GM18520 (cell line): Measurements from ENCODE around the gene CTAG2.
"Not testable (repeated sequence)": the region's sequence is repeated elsewhere in the genome, so short reads cannot be mapped to it uniquely, and the experiment has no call there.

Experiments
- ATAC-seq: cut with Tn5 transposase; IDR thresholded peaks from one replicate; pipeline ENCODE4 v1.9.1; 2021; ENCODE audit not compliant: unreplicated experiment

CTAG2 gene

GRCh38 chrX:154649503-154650220 lies 3.7 kb downstream of the CTAG2 start:
- no peak for ATAC-seq

DNA sequence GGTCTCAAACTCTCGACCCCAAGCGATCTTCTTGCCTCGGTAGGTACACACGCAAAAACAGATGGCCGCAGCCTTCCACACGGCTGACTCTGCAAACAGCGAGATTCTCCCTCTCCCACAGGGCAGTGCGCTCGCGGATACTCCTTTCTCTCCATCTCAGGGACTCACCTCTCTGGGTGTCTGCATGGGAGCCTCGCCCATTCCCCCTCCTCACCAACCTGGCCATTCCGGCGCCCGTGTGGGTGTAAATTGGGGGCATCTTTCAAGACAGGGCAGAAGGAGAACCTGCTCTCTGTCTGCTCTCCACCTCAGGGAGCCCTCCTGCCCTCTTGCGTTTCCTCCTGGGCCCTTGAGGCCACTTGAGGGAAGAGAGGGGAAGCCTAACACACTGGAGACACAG lies 4.4 kb downstream of the CTAG2 start:
- no peak for ATAC-seq

DNA sequence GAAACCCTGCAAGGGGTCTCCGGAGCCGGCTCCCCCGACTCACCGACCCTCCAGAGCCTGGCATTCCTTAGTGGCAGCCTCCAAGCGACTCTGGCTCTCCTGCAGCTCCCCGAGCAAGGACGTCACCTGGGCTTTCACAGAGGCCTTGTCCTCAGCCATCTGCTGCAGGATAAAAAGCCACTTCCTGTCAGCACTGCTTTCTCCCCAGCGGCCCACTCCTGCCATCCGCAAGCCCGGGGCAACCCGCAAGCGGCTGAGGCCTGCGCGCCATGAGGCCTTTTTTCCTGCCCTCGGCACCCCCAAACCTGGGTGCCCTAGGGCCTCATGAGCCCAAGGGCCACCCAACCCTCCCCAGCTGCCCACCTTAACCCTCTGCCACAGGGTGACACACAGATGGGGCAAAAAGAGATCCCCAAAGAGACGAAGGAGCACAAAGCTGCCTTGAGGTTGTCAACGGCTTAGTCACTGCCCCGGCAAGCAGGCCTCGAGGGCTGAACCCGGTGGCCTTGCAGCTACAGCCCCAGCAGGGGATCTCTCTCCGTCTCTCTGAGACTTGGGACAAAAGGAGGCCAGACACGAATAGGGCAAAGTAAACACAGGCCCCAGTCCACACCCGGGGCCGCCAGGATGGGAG lies 7.5 kb downstream of the CTAG2 start:
- not testable (repeated sequence) for ATAC-seq

- ATAC-seq: not testable (repeated sequence)
These were observed 9.7 kb downstream of the CTAG2 start for GRCh38 chrX:154643708-154644107.

- not testable (repeated sequence) for ATAC-seq
These were observed 11.6 kb downstream of the CTAG2 start for GRCh38 chrX:154641740-154642139.

- ATAC-seq: not testable (repeated sequence)
These were observed 19.7 kb downstream of the CTAG2 start for GRCh38 chrX:154633661-154634060.

DNA sequence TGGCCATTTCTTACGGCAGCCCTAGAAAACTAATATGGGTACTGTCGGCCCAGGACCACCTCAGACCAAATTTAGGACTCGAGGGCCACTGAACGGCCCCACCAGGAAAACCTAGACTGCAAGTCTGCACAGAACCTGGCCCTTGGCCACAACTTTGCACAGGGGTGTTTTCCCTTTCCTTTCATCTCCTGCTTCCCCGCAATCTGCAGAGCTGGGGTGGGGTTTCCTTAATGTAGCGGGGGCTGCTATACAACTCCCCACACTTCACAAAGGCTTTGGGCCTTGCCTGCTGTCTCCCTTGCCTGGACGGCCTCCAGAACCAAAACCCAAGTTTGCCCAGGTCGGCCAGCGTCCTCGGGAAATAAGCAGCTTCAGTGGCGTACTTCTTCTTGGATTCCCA lies 22.4 kb downstream of the CTAG2 start:
- not testable (repeated sequence) for ATAC-seq

- ATAC-seq: not testable (repeated sequence)
These were observed 24.4 kb downstream of the CTAG2 start for GRCh38 chrX:154628960-154629359.

DNA sequence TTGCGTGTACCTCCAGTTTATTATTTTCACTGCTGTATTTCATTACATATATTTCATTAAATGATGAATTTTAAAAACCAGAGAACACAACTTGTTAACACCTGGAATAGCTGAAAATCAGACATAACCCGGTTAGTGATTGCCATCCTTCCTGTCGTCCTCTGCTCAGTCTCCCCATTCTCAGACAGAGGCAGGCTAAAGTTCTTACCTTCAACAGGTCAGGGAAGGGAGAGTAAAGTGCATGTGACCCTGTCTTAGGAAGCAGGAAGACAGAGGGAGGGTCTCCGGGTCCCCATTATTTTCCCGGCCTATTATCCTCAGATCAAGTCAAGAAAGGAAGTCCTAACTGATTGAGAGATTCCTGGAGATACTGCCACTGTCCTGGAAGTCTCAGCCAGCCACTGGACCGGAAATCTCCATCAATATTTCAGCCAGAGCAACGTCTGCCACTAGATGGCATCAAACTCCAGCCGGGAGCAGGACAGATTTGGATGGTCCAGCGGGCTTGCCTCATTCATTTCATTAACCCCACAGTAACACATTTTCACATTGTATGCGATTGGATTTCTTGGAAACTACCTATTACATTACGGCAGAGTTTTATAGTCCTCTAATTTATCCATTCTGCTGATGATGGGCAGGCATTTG lies 32.5 kb downstream of the CTAG2 start:
- not testable (repeated sequence) for ATAC-seq

- not testable (repeated sequence) for ATAC-seq
These were observed 34.2 kb downstream of the CTAG2 start, which contains the start of gene CTAG1B for GRCh38 chrX:154619182-154619581. TSS of gene CTAG1B (minus strand) at chrX:154619282. CDS start at chrX:154619218, 64 bp downstream.

DNA sequence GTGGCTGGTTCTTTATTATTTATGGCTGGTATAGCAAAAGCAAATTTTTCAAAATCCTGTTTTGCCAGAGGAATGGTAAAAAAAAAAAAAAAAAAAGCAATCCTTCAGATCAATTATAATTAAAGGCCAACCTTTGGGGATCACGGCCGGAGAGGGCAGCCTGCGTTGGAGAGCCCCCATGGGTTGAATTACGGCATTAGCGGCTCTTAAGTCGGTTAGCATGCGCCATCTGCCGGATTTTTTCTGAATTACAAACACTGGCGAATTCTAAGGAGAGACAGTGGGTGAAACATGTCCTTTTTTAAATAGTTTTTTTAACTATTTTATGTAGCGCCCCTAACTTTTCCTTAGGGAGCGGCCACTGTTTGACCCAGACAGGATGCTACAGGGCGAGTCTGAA lies 39.8 kb downstream of the CTAG2 start:
- not testable (repeated sequence) for ATAC-seq

DNA sequence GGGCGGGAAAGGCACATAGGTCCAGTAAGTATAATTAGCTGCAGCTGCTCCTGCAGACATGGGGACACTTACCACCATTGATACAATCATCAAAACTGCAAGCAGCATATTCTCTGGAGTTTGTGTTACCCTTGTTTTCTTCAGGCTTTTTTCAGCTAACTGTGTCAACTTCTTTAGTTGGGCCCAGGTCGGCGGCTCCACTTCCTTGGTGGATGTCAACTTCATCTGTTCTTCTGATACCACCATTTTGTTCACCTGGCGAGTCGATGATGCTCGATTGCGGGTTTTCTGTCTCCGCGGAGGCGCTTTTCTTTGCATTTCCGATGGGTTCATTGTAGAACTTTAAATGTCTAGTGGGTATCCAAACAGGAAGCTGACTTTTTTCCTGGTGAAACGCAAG lies 42.2 kb downstream of the CTAG2 start:
- ATAC-seq: not testable (repeated sequence)

DNA sequence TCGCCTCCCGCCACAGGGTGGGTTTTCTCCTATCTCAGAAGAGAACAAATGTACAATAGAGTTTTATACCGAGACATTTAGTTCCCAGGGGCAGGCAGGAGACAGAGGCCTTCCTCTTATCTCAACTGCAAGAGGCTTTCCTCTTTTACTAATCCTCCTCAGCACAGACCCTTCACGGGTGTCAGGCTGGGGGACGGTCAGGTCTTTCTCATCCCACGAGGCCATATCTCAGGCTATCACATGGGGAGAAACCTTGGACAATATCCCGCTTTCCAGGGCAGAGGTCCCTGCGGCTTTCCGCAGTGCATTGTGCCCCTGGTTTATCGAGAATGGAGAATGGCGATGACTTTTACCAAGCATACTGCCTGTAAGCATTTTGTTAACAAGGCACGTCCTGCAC lies 44.6 kb downstream of the CTAG2 start:
- not testable (repeated sequence) for ATAC-seq

DNA sequence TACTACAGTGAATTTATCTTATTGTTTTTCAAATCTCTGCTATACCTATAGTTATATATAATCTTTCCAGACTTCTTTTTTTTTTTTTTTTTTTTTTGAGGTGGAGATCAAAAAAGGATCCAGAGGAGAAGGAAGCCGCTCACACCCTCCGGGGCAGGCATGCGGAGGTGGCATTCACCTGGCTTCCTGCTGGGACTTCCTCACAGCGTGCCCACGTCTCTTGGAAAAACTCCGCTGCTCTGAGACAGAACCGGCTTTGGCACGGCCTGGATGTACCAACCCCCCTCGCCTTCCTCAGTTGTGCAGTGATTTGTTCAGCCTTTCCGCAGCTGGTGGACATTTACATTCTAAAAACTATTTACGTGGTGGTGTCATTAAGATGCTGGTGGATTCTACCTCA lies 45.4 kb downstream of the CTAG2 start:
- ATAC-seq: not testable (repeated sequence)

DNA sequence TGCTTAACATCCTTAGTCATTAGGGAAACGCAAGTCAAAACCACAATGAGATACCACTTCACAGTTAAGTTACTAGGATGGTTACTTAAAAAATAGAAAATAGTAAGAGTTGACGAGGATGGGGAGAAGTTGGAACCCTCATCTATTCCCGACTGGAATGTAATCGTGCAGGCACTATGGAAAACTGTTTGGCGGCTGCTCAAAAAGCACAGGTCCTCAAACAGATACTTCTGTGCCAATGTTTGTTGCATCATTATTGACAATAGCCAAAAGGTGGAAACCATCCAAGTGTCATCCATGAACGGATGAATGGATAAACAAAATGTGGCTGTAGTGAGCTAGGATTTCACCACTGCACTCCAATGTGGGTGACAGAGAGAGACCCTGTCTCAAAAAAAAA lies 46.0 kb downstream of the CTAG2 start:
- ATAC-seq: no peak

GRCh38 chrX:154605566-154605965 lies 47.8 kb downstream of the CTAG2 start:
- no peak for ATAC-seq

DNA sequence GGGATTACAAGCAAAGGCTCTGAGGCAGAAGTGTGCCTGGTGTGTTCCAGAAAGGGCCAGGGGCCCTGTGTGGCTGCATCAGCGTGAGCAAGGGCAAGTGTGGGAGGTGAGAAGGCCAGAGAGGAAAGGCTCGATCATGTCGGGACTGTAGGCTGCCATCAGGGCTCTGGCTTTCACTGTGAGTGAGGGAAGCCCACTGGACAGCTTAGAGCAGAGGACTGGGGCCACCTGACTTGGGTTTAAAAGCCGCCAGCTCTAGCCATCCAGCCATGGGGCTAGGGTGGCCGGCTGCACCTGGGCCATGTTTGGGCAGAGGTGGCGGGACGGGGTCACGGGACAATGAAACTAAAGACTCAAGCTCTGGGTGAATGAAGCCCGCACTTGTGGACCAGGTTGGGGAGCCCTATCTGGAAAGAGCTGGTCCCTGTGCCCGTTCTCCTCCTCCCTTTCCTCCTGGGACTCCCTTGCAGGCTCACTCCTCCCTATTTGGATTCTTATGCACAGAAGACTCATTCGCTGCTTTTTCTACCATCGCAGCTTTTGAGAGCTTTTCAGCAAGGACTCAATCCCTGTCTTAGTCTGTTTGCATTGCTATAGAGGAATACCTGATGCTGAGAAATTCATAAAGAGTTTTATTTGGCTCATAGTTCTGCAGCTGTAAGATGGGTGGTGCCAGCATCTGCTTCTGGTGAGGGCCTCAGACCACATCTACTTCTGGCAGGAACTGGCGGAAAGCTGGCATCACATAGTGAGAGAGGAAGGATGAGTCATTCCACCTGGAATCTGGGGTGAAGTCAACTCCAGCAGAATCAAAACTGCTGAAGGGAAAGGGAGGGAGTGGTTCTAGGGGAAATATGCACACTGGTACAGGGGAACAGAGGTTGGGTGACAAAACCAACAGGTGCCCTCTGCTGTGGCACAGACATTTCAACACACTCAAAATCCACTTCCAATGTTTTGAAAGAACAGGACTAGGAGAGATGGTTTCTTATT lies 49.6 kb downstream of the CTAG2 start:
- ATAC-seq: no peak

- no peak for ATAC-seq
These were observed 50.5 kb downstream of the CTAG2 start for GRCh38 chrX:154602766-154603437.

- no peak for ATAC-seq
These were observed 51.2 kb downstream of the CTAG2 start for GRCh38 chrX:154602226-154602625.
